ENCODE measurements around the gene NPHP4. TPM values are rescaled to one million over a fixed set of nuclear protein-coding genes. Genes with fewer than 3 reads are reported as not detected.
A peak's percentile ranks its signal among the peaks of the same experiment; 100 is the strongest.

Gene NPHP4
- total and polyA plus RNA-seq, 9 of the 15 experiments (the other 6 are each of a cell fraction or from before 2014, with no cell fraction given) = 0.52 to 26.2 (median 6.7) TPM

GRCh38 chr1:6041432-6042062 lies 49.3 kb upstream of the NPHP4 start (continued):
- peak; percentile 88 for TF ChIP-seq REST (IDR thresholded peaks at IDR 0.05; ENCODE audit: borderline replicate concordance)
- no peak for TF ChIP-seq REST (CRISPR knock-in tag; IDR thresholded peaks at IDR 0.05; ENCODE audit: low read depth)
- TF ChIP-seq ZHX1 (conservative IDR thresholded peaks at IDR 0.05; ENCODE audit: low read length) = no peak
- TF ChIP-seq RAD21 (CRISPR knock-in tag; conservative IDR thresholded peaks at IDR 0.05 in 1 of 2, IDR thresholded peaks at IDR 0.05 in 1 of 2) = peak in 1 of 2 experiments; percentile 84; a peak in 3 of 4 replicates
- no peak for TF ChIP-seq TCFL5 (CRISPR knock-in tag; conservative IDR thresholded peaks at IDR 0.05)
- no peak for TF ChIP-seq TCF15 (CRISPR knock-in tag; IDR thresholded peaks at IDR 0.05)
- 0 out of 2 replicates have a peak, but pooled peaks have one; percentile 17 for TF ChIP-seq VEZF1 (CRISPR knock-in tag; IDR thresholded peaks at IDR 0.05)
- 0 out of 2 replicates have a peak, but pooled peaks have one; percentile 24 for TF ChIP-seq MYNN (IDR thresholded peaks at IDR 0.05)
- TF ChIP-seq MYNN (CRISPR knock-in tag; IDR thresholded peaks at IDR 0.05) = no peak
- no peak for TF ChIP-seq CREM (IDR thresholded peaks at IDR 0.05; ENCODE audit: low read depth)
- no peak for TF ChIP-seq DACH1 (IDR thresholded peaks at IDR 0.05; ENCODE audit: partially characterized antibody)
- peak in 1 of 3 experiments; percentile 30 for TF ChIP-seq YY1 (IDR thresholded peaks at IDR 0.05; ENCODE audit: borderline replicate concordance in 1 of 3, control insufficient read depth in 1 of 3, extremely low read depth in 1 of 3, insufficient read depth in 3 of 3, insufficient read length in 1 of 3, insufficient replicate concordance in 2 of 3, low read depth in 1 of 3, low read length in 2 of 3)
- no peak for TF ChIP-seq EWSR1 (IDR thresholded peaks at IDR 0.05; ENCODE audit: borderline replicate concordance, low read depth, partially characterized antibody)
- TF ChIP-seq HNRNPL (IDR thresholded peaks at IDR 0.05; ENCODE audit: low read depth, low read length) = peak; percentile 42; the same call in 1 of the 2 replicates
